Amygdala (tissue), 56 donors: ENCODE measurements around the gene ZNRF3.
"Not testable (repeated sequence)": the region's sequence is repeated elsewhere in the genome, so short reads cannot be mapped to it uniquely, and the experiment has no call there.

Experiments
- DNase-seq, 56 donors: peaks; one replicate each; lab custom pipeline; 2025; lab: John Stamatoyannopoulos, UW

ZNRF3 gene

DNA sequence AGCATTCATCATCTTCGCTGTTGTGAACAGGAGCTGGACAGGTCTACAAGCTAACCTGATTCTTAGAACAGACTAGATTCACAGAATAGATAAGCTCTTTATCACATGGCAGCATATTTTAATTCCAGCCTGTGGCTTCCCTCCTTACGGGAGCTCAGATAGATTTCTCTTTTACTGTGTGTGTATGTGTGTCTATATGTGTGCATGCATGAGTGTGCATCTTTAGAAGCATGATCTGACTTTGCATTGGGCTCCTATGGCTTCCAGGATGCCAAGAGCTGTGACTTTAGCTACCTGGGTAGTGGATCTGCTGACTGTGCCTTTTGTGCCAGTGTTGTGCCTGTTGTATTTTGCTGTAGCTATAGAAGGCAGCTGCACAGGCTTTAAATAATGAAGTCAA is 44.3 kb downstream of the ZNRF3 start:
- no peak for DNase-seq

DNA sequence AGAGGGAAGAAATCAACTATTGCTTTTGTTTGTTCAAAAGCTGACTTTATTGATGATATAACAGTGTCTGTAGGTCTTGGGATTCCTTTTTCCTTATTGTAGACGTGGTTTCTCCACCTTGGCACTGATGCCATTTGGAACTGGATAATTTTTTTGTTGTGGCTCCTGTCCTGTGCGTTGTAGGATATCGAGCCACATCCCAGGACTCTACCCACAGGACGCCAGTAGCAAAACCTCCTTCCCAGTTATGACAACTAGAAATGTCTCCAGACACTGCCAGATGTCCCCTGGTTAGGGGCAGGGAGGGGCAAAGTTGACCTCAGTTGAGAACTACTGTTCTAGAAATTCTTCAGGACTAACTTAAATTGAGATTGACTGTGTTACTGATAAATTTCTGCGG is 45.8 kb downstream of the ZNRF3 start:
- no peak for DNase-seq

DNA sequence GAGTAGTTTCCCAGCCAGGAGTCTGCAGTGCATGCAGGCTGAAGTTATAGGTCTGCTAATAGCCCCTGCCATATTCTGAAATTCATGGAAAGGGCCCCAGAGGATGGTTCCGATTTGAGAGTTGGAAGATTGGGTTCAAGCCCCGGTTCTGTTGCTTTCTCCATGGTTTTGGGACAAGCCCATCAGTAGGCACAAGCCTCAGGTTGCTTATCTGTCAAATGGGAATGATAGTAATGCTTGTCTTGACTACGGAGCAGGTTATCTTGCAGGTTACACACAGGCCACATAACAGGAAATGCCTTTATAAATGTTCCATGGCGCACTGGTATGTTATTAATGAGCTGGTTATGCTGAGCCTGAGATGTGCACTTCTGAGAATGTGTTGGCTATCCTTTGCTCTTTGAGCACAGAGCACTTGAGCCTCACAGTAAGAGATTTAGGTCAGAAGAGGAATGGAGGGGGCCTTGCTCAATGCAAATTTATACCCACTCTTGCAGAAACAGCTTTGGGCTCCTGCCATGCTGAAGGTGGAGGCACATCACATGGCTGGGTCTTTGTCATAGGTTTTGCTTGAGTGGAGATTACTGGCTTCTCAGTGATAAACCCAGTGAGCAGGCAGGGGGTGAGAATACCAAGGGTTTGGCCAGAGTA is 47.1 kb downstream of the ZNRF3 start:
- DNase-seq, result no peak

DNA sequence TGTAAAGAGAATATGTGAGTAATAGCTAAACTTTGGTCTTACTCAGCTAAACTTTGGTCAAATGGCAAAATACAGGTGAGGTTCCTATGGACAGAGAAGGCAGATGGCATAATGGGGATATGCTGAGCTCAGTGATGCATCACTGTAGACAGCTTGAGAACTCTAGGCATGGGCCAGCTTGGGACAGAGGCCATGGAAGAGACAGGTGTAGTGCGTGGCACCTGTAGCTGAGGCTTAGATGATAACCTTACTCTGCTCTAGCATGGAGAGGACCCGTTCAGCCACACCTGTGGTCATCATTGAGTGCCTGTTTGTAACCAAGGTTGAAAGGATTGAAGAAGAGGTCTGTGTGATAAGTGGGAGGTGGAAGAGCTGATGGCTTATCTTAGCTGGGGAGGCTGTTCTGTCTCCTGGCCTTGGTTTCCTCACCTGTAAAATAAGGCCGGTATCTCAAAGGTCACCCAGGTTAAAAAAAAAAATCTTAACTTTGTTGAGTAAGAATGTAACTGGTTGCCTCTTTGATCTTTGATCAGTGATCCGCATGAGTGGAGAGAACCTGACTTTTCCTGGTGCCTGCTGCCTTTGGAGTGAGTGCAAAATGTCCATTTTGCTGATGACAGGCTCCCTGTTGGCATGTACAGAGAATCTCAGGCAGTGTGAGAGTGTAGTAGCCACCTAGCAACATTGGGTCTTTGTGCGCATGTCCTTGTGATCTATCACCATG is 48.6 kb downstream of the ZNRF3 start:
- no peak for DNase-seq

DNA sequence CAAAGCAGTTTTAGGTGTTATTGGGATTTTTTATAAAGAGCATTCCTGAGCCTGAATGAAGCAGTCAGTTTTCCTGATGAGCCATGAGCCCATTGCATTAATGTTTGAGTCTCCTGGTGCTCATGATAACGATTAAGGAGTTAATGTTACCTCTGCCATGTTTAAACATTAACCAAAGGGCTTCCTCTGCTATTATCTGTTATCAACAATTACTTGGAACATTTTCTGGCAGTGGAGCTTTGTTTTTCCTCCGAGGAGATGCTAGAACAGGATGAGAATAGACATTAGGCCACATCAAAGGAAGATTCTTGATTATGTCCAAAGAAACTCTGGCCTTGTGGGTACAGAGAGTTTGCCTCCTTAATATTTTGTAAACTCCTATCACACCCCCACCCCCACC is 49.9 kb downstream of the ZNRF3 start:
- no peak for DNase-seq

- no peak for DNase-seq
Observed at GRCh38 chr22:28934026-28934425, 50.7 kb downstream of the ZNRF3 start.

- no peak for DNase-seq
Observed at GRCh38 chr22:28935140-28935539, 51.8 kb downstream of the ZNRF3 start.

DNA sequence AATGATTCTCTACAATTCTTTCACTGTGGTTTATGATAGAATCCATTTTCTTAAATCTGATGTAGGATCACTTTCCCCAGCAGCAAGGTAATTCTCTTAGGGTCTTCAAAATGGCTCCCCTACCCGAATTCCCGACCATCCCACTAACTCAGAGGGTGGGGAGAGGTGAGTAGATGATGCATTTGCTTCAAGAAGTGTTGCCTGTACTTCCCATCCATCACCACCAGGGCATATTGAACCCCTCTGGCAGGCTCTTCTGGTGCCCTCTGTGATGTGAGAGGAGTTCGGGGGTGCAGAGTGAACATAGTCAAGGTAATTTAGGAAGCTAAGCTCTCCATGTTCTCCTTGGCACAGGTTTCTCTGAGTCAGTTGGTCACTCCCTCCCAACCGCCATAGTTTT is 52.3 kb downstream of the ZNRF3 start:
- DNase-seq, result no peak

DNA sequence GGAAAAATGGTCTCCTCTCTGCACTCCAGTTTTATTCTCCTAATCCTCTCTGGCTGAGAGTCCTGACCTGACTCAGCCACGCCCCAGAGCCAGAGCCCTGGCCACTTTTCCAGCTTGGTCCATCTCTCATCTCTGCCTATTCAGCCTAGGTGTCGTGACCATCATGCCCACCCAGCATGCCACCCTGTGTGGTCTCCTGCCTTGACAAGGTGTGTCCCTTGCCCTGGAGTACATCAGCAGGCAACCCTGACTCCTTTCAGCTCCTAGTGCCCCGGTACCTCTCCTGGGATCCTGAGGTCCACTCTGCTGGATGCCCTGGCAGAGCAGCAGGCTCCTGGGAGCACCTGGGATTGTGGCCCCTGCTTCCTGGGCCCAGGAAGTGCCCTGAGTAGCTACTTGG is 52.8 kb downstream of the ZNRF3 start:
- DNase-seq, result no peak

DNA sequence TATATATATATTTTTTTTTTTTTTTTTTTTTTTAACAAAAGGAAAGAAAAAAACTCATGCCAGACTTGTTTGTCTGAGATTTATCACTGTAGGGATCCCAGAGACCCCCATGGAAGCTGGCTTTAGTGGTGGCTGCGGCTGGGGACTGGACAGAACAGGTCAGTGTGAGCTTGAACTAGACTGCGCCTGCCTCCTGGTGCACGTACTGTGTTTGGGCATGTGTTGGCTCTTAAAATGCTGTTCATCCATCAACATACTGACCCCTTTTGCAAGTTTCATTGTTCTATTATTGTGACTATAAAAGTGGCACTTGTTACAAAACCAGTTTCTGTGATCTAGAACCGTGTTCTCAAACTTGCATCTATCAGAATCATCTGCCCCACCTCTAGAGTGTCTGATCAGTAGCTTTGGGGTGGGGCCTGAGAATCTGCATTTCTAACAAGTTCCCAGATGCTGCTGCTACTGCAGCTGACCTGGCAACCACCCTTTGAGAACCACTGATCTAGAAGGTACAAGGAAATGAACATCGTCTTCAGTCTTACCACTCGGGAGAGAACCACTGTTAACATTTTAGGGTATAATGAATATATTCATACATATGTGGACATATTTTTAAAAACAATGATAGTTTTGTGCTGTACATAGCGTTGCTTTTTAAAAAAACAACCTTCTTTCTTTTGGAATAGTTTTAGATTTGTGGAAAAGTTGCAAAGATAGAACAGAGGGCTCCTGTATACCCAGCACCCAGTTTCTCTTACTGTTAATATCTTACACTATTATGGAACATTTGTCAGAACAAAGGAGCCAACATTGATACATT is 54.0 kb downstream of the ZNRF3 start:
- no peak for DNase-seq

DNA sequence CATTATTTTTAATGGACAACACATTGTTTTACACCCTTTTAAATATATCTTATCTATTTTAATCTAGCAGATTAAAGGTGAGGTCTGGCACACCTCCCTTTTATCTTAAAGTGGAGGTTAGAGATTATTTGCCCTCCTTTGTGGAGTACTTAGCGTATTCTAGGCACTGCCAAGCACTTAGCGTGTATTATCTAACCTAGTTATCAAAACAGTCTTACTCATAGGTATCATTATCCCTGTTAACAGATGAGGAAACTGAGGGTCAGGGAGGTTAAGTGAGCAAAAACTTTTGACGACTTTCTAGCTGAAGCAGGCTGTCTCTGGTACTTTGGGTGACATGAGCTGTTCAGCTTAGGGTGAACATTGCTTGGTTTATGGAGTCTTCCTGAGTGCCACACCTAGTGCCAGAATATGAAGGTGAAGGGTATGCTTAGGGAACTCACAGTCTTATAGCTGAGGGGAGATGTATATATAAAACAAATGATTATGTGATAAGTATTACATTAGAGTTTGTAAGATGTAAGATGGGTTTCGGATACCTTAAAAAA is 55.0 kb downstream of the ZNRF3 start:
- no peak for DNase-seq

DNA sequence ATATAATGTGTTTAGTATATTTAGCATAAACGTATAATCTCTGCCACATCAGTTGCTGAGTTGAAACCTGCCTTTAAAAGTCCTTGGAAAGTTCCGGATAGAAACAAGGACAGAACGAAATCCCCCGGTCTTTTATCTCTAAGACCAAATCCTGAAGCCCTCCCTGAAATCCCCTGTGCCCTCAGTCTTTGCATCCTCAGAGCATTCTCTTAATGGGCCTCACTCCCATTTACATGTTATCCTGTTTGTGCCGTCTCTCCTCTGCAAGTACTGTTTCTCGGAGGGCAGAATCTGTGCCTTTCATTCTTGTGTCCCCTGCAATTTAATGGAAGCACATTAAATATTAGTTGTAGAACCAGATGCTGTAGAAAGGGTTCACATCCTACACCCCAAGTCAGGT is 56.0 kb downstream of the ZNRF3 start:
- no peak for DNase-seq

GRCh38 chr22:28939932-28940331 is 56.6 kb downstream of the ZNRF3 start:
- no peak for DNase-seq

GRCh38 chr22:28940441-28940840 is 57.1 kb downstream of the ZNRF3 start:
- DNase-seq, result no peak

- no peak for DNase-seq
Observed at GRCh38 chr22:28942333-28942732, 59.0 kb downstream of the ZNRF3 start.

GRCh38 chr22:28942801-28943500 is 59.6 kb downstream of the ZNRF3 start:
- no peak for DNase-seq

GRCh38 chr22:28943501-28943879 is 60.1 kb downstream of the ZNRF3 start:
- DNase-seq, result peak in 2 of 56 donors; percentile 25 to 27

DNA sequence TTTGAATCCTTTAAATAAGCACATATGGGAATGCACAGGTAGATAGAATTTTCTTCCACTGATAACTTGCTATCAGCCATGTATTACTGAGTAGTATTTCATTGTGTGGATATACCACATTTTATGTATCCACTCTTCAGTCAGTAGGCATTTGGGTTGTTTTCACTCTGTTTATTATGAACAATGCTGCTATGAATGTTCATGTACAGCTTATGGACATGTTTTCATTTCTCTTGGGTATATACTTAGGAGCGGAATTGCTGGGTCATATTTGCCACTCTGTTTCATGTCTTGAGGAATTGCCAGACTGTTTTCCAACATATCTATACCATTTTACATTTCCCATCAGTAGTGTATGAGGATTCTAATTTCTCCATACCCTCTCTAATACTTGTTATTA is 63.8 kb downstream of the ZNRF3 start:
- DNase-seq, result no peak

DNA sequence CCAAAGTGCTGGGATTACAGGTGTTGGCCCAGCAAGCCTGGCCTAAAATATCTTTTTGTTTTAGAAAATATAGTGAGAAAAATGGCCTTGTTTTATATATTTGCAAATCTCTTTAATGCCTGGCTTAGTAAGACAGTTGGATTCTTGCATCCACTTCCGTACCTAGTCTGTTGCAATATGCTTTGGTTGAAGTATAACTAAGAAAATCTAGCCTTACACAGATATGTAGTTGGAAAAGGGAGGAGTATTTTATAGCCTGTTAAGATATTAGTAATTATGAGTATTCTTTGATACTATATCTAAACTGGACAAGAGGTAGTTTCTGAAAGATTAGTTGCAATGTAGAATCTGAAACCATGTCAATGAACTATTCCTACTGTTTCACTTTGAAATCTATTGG is 65.1 kb downstream of the ZNRF3 start:
- DNase-seq, result no peak

DNA sequence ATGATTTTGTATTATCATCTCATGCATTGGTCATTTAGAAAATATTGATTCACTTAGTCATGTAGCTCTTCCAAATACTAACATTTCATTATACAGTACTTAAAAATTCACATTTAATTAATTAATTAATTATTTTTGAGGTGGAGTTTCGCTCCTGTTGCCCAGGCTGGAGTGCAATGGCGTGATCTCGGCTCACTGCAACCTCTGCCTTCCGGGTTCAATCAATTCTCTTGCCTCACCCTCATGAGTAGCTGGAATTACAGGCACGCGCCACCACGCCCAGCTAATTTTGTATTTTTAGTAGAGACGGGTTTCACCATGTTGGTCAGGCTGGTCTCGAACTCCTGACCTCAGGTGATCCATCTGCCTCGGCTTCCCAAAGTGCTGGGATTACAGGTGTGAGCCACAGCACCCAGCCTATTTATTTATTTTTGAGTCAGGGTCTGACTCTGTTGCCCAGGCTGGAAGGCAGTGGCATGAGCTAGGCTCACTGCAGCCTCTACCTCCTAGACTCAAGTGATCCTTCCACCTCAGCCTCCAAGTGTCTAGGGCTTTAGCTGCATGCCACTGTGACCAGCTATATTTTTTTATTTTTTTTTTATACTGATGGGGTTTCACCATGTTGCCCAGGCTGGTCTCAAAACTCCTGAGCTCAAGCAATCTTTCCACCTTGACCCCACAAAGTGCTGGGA is 65.6 kb downstream of the ZNRF3 start:
- not testable (repeated sequence) for DNase-seq
